ENCODE data around the gene HOXA9.

The HOXA9 gene

GRCh38 chr7:27187475-27188385, 22.4 kb upstream of the HOXA9 start:
- no peak for DNase-seq

- DNase-seq: no peak
These were observed 21.5 kb upstream of the HOXA9 start for GRCh38 chr7:27186668-27187474.

- DNase-seq: no peak
These were observed 20.7 kb upstream of the HOXA9 start for GRCh38 chr7:27185854-27186667.

- no peak for DNase-seq
These were observed 19.9 kb upstream of the HOXA9 start, which contains the start of gene HOXA11 for GRCh38 chr7:27185013-27185853. TSS of gene HOXA11 (minus strand) at chr7:27185232. CDS start at chr7:27185144, 88 bp downstream.

- peak; percentile 38 for DNase-seq
These were observed 19.1 kb upstream of the HOXA9 start for GRCh38 chr7:27184337-27185012.

- DNase-seq: no peak
These were observed 18.5 kb upstream of the HOXA9 start for GRCh38 chr7:27183682-27184336.

GRCh38 chr7:27182861-27183681, 17.7 kb upstream of the HOXA9 start:
- DNase-seq: peak; percentile 37

- DNase-seq: no peak
These were observed 17.0 kb upstream of the HOXA9 start for GRCh38 chr7:27182285-27182841.

GRCh38 chr7:27181795-27182275, 16.5 kb upstream of the HOXA9 start:
- DNase-seq: no peak

GRCh38 chr7:27180431-27181420, 15.4 kb upstream of the HOXA9 start:
- DNase-seq: no peak

GRCh38 chr7:27179503-27180430, 14.4 kb upstream of the HOXA9 start:
- no peak for DNase-seq

GRCh38 chr7:27179030-27179429, 13.7 kb upstream of the HOXA9 start:
- no peak for DNase-seq

GRCh38 chr7:27178366-27178765, 13.0 kb upstream of the HOXA9 start:
- DNase-seq: no peak

GRCh38 chr7:27177795-27178320, 12.5 kb upstream of the HOXA9 start:
- no peak for DNase-seq

- no peak for DNase-seq
These were observed 11.8 kb upstream of the HOXA9 start for GRCh38 chr7:27176962-27177794.

- DNase-seq: no peak
These were observed 11.1 kb upstream of the HOXA9 start for GRCh38 chr7:27176524-27176845.
